Activated naive CD8-positive, alpha-beta T cell treated with anti-CD3 and anti-CD28 coated beads, Interleukin-2, amount 50 U/mL, for 16 hours (primary cell): ENCODE results near the gene PLOD2.

Source experiments
- DNase-seq: peaks from one replicate; pipeline ENCODE4 v3.0.0-alpha.2; 2020; ENCODE audit warnings: low read depth, low spot score

PLOD2 gene

DNA sequence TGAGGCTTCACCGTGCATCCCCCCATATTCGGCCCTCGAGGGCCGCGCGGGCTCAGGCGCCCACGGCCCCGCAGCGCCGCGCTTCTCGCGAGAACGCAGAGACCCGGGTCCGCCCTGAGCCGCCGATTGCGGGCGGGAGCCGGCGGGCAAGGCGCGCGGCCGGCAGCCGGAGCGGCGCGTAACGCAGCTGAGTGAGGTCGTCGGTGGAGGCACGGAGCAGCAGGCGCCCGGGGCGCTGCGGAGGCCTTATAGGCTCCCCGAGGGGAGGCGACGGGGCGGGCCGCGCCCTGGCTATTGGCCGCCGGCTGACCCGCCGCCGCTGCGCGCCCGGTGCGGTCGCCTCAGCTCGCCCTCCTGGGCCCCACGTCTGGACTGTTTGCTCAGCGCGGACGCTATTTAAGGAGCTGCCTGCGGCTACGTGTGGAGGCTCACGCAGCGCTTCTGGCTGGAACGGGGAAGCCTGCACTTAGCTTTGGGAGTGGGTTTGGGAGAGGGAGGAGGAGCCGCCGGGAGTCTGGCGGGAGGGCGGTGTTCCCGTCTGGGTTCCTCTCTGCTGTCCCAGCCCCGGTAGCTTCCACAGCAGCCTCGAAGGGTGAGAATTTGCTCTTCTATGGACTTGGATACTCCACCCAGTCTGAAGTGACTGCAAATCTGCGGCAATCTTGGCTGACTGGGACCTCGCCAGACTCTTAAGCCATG is at the start of gene PLOD2:
Gene PLOD2, minus strand, starts transcription at position 221 of the 699 bp plus-strand sequence. Its CDS starts 195 bp downstream, at position 26.
- no peak for DNase-seq

DNA sequence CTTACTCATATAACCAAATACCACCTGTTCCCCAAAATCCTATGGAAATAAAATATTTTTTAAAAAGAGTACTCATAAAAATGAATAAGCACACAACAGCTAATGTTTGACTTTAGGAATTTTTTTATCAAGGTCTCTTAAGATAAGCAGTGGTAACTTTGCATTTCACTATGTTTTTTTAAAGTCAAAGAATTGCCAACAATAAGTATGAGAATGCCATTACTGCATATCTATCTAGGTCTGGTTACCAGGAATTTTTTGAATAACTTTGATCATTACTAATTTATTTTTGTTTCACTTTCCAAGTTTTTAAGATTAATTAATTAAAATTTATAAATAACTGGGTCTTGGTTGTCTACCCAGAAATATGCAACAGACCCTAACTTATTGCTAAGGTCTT is 48.4 kb upstream of the PLOD2 start:
- no peak for DNase-seq

DNA sequence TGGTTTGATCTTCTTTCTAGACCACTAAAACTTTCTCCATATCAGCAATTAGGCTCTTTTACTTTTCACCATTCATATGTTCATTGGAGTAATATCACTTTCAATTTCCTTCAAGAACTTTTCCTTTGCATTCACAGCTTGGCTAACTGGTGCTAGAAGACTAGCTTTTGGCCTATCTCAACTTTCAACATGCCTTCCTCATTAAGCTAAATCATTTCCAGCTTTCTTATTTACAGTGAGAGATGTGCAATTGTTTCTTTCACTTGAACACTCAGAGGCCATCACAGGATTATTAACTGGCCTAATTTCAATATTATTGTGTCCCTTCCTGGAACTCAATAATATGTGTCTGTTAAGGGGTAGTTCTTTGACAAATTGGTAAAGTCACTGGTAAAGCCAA is 42.8 kb upstream of the PLOD2 start:
- DNase-seq, result no peak

DNA sequence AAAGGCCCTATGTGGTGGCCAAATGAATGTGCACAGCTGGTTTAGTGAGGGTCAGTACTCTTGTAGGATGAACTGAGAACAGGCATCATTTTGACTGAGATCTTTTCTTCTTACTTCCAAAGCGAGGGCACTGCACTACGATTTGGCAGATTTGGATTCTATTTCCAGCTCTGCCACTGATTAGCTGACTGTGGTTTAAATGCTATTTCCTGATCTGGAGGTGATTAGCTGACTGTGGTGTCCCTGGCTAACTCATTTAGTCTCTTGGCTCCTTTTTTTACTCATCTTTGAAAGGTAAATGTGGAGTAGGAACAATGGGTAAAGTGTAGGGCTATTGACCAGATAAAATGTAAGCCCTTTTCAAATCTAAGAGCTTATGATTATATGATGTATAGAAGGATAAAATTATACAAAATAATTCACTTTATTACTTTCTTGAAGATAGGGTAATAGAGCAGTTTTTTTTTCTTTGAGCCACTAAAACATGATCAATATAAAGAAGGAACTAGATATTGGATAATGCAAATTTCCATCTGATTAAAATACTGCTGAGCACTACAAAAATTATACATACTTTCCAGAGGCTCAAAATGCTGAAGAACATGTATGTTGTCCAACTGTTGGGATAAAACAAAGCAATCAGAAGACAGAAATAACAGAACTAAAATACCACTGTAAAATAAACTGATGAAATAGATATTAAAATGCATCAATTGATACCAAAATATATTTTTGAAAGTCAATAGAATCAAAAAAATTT is 39.7 kb upstream of the PLOD2 start:
- no peak for DNase-seq

DNA sequence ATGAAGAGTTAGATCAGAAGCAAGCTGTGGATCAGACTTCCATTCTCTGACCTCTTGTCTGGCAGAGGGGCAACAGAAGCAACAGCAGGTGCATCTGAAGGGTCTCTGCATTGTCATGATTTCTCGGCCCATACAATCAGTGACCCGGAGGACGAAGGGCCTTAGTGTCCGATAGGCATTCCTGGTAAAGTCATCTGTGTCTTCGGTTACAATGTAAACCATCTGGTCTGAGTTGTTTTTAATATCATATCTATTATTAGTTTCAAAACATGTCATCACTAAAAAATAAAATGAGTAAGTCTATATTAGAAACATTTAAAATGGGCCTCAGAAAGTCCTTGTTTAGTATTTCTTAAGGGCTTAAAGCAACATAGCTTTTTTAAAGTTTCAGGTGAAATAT is 38.8 kb upstream of the PLOD2 start:
- no peak for DNase-seq

DNA sequence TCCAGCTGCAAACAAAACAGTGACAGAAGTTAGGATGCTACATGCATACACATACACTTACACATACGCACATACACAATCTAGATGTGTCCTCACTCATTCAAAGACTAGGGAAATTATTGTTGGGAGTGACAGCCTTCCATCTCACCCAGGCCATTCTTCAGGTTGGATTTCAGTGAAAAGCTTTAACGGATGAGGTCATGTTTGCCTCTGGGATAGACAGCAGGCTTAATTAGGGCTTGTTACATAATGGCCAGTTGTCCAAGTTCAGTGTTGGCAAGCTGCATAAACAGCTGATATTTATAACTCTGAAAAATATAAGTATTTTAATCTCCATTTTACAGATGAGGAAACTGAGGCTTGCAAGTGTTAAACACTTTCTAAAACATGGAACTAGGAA is 35.8 kb upstream of the PLOD2 start:
- DNase-seq, result no peak

DNA sequence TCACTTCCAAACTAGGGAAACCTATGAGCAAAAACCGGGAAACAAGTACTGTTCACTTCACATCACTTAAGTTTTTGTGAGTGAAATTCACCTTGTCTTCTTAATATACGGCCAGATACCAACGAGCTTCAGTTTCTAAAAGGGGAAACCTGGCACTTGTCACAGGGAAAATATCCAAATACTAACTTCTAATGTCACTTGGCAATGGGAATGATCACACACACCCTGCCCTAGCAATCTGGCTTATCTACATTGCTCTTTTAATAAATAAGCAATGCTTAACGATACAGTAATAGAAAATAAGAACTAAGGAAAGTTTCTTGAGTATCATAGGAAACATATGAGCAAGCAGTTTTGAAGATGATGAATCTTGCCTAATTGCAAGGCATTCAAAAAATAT is 34.6 kb upstream of the PLOD2 start:
- DNase-seq, result no peak

DNA sequence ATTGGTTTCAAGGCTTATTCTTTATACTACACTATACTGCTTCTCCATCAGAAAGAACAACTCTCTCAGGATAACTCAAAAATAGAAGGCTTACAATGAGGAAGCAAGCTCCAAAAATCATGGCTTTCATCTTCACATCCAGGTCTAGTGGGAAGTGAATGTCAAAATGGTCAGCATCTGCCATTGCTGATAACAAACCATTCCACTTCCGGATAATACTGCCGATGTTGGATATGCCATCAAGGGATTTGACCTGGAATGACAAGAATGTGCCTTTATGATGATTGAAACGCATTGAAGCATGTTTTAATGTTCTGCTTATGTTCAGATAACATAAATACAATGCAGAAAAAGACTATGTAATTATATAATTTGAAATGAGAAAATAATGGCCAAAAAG is 34.0 kb upstream of the PLOD2 start:
- DNase-seq, result no peak

DNA sequence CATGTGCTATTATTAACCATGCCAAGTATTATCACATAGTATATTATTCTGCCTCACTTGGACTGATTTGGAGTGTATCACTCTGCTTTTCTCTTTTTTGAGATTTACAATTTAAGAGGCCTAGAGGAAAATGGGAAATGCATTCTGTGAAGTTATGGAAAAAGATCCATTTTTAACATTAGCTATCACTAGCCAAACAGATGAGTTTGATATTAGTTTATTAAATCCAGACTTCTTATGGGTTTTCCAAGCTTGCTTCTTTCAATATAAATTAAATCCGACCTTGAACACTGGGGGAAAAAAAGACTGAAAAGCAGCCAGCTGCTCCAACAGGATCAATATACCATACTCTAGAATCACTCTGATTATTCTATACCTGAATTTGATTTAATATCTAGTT is 30.1 kb upstream of the PLOD2 start:
- no peak for DNase-seq

DNA sequence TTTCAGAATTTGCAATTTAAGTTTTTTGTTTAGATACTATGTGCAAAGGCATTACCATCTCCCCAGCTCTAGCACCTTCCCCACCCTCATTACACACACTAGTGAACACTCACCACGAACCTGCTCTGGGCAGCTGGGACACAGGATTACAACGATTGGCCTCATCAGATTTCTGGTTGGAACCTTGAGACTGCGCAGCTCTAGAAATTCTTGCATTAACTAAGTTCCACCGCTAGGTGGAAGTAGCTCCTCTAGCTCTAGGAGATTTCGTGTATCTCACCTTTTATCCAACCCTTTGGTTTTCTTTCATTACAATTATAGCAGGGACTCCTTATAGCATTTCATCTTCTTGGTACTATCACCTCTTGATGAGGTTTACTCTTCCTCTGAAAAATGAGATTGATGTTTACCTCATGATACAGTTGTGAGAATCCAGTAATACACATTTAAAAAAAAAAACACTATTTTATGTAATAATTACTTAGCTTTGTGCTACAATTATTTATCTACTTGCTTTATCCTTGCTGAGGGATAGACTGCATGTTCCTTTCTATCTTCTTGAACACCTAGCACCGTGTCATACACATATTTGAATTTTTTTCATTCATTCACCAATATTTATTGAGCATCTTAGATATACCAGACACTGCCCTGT is 28.7 kb upstream of the PLOD2 start:
- DNase-seq, result no peak

DNA sequence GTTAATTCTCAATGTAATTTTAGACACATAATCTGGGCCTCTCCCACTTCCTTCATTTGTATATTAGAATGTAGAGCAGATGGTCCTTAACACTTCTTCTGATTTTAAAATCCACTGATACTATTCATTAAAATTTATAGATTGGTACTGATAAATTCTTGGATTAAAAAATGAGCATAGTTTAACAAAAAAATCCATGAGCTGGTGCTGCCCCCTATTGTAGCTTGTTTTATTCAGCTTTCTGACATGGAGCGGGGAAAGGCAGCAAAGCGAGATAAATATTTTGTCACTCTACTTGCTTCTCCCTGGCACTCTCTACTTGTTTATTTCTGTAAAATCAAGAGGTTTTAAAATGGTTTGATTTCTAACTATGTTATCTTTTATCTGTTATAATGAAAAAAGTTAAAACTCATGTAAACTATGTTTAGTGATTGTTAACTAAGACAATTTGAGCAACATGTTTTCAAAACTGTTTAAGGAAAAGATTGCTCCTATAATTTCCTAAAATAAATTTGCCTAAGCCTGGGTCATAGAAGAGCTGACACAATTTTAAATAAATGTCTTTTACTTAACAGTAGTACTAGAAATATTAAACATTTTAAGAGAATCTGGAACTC is 26.5 kb upstream of the PLOD2 start:
- no peak for DNase-seq

DNA sequence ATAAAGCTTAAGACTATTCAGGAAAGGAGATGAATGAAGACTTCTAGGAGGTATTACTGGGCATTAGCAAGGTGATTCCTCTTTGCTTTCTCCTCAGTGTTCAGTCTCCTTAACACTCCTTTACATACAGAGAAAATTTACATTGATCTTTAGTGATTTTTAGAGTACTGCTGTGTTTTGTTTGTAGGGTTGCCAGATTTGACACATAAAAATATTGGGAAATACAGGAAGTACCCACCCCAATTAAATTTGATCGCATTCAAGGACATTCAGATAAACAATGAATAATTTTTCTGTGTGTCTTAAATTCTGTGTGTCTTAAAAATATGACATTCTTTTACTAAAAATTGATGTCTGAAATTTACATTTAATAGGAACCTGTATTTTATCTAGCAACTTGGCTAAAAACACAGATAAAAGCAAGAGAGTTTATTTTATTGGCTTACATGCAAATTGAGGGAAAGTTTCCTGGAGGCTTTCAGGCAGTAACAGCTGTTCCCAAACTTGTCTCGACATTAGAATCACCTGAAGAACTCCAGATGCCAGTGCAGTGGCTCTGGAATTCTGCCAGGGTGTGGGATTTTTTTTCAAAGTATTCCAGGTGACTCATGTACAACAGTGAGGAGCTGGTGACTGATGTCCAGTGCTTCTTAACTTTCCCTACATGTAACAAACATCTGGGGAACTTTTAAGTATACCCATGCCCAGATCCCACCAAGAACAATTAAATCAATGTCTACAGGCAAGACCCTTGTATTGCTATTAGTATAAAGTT is 23.4 kb upstream of the PLOD2 start:
- DNase-seq, result no peak

DNA sequence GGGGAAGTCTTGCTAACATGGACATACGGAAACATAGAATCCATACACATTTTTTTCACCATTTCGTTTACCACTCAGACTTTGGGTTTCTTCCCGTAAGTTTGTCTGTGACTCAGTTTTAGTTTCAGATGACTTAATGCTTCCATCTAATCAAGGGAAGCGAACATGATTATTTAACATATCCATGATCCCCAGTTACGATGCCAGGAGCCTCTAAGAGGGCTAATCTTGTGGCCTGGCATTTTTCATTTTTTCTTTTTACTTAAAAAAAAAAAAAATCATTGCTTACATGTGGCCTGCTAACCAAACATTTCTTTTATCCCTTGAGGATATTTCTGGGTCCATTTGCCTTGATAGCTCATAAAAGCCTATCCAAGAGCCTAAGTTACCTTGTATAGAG is 20.2 kb upstream of the PLOD2 start:
- no peak for DNase-seq

DNA sequence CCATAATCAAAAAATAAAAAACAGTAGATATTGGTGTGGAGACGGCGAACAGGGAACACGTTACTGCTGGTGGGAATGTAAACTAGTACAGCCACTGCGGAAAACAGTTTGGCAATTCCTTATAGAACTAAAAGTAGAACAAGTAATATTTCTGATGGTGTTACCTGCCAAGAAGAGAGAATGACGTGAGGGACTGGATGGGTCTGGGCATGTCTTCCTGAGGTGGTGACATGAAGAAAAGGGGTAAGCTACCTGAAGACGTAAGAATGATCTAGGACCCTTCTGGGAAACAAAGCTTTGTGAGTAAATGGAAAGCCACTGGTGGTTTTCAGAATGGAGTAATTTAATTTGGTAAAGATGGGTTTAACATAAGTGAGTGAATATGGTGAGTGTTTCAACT is 19.4 kb upstream of the PLOD2 start:
- DNase-seq, result no peak

DNA sequence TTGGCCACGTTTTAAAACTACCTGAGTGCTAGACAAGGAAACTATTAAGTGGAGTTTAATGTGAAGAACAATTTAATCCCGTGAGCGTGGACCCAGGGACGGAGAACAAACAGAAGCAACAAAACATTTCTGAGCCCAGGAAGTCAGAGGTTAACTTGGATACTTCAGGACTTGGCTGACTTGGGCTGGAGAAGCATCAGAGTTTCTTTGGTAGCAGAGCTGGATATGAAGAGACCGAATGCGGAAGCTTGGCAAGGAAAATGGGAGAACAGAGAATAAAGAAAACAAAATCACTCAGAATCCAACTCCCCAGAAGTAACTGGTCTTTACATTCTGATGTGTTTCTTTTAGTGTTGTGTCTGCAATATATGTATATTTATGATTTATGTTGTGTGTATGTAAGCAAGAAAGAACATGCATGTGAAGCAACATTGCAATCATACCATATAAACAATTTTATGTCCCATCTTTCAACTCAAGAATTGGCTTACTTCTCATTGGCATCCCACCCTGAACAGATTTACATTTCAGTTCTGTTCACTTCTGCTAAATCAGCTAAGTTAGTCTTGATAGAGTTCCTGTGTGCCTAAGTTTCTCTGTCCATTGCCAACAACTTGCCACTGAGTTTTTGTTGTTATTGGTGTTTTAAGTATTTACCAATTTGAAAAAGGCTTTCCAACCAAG is 17.2 kb upstream of the PLOD2 start:
- no peak for DNase-seq

DNA sequence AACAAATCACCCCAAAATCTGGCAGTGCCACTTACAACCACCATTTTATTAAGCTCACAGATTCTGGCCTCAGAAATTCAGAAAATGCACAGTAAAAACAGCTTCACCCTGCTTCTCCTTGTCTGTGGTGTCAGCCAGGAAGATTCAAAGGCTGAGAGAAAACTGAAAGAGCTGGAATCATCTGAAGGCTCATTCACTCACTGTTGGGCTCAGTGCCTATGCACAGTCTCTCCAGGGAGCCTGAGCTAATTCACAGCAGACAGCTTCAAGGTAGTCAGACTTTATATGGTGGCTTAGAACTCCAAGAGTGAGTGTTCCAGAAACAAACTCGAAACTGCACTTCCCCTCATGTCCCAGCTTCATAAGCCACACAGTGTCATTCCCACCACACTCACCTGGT is 16.5 kb upstream of the PLOD2 start:
- DNase-seq, result no peak

DNA sequence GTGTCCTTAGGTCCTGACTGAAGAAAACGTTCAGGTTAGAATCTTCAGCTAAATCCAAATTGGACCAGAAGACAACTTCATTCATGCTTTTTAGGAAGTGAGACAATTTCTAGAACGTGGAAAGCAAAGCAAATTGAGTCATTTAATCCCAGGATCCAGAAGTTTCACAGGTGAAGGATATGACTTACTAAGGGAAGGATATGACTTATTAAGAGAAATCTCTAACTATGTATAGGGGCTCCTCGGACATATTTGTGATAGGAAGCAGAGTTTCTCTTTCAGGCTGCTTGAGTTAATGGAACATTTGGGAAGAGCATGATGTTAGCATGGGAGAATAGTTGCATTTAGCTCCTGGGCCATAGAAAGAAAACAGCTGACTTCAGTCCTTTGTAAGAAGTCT is 16.1 kb upstream of the PLOD2 start:
- no peak for DNase-seq

DNA sequence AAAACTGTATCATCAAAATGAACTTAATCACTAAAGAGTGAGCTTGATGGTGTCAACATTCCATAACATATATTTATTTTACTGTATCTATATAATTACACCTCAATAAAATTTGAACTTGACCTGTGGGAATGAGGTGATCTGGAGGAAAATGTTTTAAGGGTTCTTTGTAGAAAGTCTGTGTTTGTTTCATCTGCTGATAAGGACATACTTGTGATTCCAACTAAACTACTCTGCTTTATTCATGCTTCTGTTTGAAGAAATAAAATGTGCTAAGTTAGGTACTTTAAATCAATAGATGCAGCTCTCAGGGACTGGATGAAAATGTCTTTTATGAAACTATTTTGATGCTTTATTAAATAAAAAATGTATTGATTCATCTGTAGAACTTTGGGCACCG is 11.6 kb upstream of the PLOD2 start:
- DNase-seq, result no peak

DNA sequence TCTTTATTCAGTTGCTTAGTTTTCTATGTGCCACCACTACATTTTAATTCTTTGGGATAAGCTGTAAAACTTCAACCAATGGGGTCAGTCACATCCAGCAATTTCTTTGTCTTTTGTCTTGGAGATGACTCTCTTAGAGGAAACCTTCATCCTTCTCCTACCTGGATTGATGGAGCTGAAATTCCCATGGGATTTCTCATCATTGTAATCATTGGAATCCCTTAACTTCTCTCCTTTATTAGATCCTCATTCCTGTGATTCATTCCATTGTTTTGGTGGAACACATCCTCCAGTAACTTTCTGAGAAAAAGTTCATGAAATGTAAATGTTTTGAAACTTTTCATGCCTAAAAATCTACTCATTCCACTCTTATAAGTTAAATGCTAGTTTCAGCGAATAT is 9.6 kb upstream of the PLOD2 start:
- no peak for DNase-seq

DNA sequence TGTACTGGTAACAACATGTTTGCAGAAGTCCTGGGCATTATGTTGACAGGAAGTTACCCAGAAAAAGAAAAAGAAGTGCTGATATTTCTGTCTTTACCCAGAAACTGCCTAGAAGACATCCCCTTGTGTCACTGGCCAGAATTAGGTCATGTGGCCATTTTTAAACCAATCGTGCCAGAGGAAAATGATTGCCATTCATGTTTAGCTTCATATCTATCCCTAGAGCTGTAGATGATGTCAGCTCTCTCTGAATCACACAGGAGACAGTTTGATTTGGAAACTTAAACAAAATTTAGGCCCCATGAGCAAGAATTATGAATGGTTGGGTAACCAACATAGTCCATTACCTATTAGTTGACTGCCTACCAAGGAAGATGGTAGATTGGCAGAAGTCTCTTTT is 8.9 kb upstream of the PLOD2 start:
- DNase-seq, result no peak

DNA sequence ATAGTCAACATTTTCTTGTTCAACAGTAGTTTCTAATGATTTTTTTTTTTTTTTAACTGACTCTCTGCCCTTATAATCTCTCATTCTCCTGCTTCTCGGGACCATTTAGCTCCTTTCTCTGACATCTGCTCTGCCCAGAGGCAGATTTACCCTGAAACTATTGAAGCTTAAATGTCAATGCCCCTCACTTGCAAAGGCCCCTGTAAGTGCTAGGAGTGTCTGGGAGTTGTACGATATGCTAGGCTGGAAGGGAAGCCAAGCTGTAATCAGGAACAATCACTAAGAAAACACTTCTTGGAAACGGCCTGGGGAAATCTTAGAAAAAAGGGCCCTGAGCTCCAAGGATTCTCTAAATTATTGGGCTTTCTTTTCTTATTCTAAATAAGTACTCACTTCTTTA is 5.8 kb upstream of the PLOD2 start:
- no peak for DNase-seq
